H4 (cell line): ENCODE data around the gene PDZD8. TPM values are rescaled to one million over a fixed set of nuclear protein-coding genes. Genes with fewer than 3 reads are reported as not detected.
"Not testable (repeated sequence)": the region's sequence is repeated elsewhere in the genome, so short reads cannot be mapped to it uniquely, and the experiment has no call there.

Experiments
- DNase-seq: peaks from one replicate; pipeline ENCODE4 v3.0.0-alpha.2; 2015; ENCODE audit warnings: low spot score
- total RNA-seq: library from RNA; depleted of rRNA; stranded (reverse); fragments of >200 nt; shearing (Covaris generic); gene quantifications from 2 replicates; pipeline ENCODE4 v1.2.3, GENCODE V29; 2014

PDZD8 gene
- total RNA-seq, 1 experiment from 2014 or later: 11.0 TPM

GRCh38 chr10:117257721-117258120, 117.5 kb downstream of the PDZD8 start:
- DNase-seq: no peak

- no peak for DNase-seq
Measured at GRCh38 chr10:117256910-117257309, 118.3 kb downstream of the PDZD8 start.

GRCh38 chr10:117255835-117256460, 119.3 kb downstream of the PDZD8 start:
- DNase-seq: no peak

GRCh38 chr10:117254774-117255735, 120.2 kb downstream of the PDZD8 start:
- no peak for DNase-seq

DNA sequence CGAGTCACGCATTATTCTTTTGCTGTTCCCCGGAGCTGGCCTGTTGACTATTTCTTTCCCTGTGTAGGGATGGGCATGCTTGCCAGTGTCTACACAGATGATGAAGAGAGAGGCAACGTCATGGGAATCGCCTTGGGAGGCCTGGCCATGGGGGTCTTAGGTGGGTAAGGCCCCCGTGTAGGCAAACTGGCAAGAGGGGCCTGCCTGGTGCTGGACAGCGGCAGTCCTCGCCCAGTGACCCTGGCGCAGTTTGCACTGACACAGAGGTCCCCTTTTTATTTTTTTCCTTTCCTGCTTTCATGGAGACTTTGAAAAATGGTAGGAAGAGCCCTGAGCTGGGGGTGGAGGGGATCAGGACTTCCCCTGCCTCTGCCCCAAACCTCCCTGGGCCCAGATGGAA, 120.9 kb downstream of the PDZD8 start:
- DNase-seq: no peak

GRCh38 chr10:117253908-117254307, 121.3 kb downstream of the PDZD8 start:
- DNase-seq: no peak

DNA sequence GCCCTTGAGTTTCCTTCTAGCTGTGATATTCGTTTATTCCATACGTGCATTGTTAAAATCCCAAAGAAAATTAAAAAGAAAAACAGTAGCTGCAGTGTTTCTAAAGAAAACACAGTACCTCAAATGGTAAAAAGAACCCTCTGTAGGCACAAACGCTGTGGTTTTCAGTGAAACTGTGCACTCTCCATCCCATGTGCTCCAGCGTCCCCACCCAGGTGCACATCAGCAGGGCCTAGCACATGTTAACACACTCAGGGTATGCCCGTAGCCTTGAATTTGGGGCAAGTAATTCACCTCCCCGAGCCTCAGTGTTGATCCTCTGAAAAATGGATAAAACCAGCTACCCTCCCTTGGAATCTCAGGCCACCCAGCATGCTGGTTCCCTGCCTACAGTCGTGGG, 124.8 kb downstream of the PDZD8 start:
- no peak for DNase-seq

GRCh38 chr10:117249493-117250093, 125.6 kb downstream of the PDZD8 start:
- DNase-seq: no peak

GRCh38 chr10:117248750-117249465, 126.3 kb downstream of the PDZD8 start:
- no peak for DNase-seq

DNA sequence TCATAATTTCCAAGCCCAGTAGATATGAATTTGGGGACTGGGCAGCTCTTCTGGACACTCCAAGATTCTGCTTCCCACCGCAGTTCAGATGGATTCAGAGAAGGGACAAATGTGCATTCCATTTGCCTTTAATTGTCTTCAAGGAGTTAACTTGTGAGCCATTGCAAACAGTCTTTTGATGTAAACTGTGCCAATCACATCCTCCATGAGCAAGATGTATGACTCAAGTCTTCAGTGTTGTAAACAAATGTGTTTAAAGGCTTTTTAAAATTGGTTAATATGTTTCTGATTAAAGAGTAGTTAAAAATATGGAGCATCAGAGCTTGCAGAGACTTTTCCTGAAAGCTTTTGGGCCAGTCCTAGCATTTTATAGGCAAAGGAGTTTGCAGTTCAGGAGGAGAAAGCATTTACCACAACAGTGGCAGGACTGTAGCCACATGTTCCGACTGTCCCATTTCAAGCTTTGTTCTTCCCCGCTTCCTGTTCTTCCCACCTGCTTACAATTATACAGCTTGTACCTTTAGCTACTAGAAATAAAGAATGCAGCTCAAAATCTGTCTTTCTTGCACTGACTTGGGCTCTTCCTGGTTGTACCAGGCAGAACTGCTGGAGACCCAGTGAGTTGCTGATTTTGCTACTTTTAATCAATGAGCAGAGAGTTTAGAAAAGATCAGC, 128.1 kb downstream of the PDZD8 start:
- DNase-seq: no peak

DNA sequence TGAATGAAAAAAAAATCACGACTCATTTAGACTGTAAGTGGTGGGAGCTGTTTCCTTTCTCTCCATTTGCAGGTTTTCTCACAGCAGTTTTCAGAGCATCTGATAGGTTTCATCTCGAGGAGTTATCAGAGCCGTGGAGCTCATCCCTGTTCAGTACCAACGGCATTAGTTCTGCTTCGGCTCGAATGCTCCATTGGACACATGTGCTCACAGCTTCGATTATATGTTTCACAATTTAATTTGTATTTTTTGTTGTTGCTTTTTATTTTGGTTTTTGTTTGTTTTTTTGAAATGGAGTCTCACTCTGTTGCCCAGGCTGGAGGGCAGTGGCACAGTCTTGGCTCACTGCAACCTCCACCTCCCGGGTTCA, 132.8 kb downstream of the PDZD8 start:
- no peak for DNase-seq

GRCh38 chr10:117241541-117242462, 133.4 kb downstream of the PDZD8 start:
- no peak for DNase-seq

- no peak for DNase-seq
Measured at GRCh38 chr10:117240621-117241529, 134.4 kb downstream of the PDZD8 start, which contains the start of gene SLC18A2. Gene SLC18A2 (plus strand): TSS chr10:117241114. CDS start chr10:117241694, 580 bp downstream.

GRCh38 chr10:117239721-117240620, 135.3 kb downstream of the PDZD8 start:
- DNase-seq: no peak

GRCh38 chr10:117239051-117239450, 136.2 kb downstream of the PDZD8 start:
- DNase-seq: no peak

- DNase-seq: no peak
Measured at GRCh38 chr10:117237401-117237991, 137.7 kb downstream of the PDZD8 start.

GRCh38 chr10:117230107-117230506, 145.1 kb downstream of the PDZD8 start:
- DNase-seq: not testable (repeated sequence)

- no peak for DNase-seq
Measured at GRCh38 chr10:117228210-117228609, 147.0 kb downstream of the PDZD8 start.
